ENCODE measurements around the gene TMEM129.

GRCh38 chr4:1732911-1733310 is 11.8 kb upstream of the TMEM129 start:
- no peak for TF ChIP-seq CTCF (IDR thresholded peaks at IDR 0.05; ENCODE audit: borderline replicate concordance, extremely low read depth, low read length, poor library complexity, severe bottlenecking)
- no peak for TF ChIP-seq EZH2 (IDR thresholded peaks at IDR 0.05; ENCODE audit: borderline replicate concordance, low read depth, low read length, severe bottlenecking)
